ENCODE measurements around the gene GRM4.
"Not testable (repeated sequence)": the region's sequence is repeated elsewhere in the genome, so short reads cannot be mapped to it uniquely, and the experiment has no call there.

The GRM4 gene

DNA sequence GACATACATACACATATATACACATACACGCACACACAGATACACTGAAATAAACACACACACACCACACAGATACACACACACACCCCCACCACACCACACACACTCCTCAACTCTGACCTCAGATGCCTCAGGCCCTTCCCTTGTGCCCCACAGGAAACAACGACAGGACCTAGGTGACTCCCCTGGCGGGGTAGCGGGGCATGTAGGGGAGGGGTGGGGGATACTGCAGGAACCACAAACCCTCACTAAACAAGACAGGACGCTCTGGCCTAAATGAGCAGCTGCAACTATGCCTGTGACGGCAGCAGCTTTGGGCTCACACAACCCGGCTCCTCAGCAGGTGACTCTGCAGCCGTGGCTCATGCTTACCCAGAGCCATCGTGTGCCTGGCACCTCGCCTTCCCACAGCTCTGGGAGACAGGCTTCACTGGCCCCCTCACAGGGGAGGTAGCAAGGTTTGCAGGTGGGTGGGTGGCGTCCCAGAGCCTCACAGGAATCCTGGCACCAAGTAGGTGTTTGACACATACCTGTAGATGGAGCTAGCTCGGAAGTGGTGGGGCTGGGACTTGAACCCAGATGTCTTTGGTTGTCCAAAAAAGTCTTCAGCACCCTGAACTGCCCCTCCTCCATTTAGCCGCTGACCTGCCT, 100.8 kb downstream of the GRM4 start:
- TF ChIP-seq, protein P1, sequence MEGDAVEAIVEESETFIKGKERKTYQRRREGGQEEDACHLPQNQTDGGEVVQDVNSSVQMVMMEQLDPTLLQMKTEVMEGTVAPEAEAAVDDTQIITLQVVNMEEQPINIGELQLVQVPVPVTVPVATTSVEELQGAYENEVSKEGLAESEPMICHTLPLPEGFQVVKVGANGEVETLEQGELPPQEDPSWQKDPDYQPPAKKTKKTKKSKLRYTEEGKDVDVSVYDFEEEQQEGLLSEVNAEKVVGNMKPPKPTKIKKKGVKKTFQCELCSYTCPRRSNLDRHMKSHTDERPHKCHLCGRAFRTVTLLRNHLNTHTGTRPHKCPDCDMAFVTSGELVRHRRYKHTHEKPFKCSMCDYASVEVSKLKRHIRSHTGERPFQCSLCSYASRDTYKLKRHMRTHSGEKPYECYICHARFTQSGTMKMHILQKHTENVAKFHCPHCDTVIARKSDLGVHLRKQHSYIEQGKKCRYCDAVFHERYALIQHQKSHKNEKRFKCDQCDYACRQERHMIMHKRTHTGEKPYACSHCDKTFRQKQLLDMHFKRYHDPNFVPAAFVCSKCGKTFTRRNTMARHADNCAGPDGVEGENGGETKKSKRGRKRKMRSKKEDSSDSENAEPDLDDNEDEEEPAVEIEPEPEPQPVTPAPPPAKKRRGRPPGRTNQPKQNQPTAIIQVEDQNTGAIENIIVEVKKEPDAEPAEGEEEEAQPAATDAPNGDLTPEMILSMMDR (IDR thresholded peaks at IDR 0.05; ENCODE audit: low read length, missing control alignments): no peak
- no peak overlapping the region for H3K4me3 ChIP-seq (replicated peaks; ENCODE audit: low read depth, low read length)
- no peak for DNase-seq (ENCODE audit: low read depth)

DNA sequence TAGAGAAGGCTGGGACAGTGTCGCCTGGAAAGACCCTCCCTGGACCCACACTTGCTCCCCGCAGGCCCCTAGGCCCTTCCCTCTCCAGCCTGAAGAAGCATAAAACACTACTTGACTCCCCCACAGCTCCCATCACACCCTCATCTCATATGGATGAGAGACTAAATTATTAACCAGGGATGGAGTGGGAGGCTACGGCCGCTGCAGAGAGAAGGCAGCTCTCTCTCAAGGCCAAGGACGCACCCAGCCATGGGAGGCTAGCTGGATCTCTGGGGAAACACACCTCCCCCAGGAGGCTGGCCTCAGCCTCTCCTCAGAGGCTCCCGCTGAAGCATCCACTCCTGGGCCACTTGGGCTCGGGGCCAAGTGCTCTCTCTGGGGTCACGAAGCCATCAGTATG, 102.5 kb downstream of the GRM4 start:
- TF ChIP-seq, protein P1 (IDR thresholded peaks at IDR 0.05; ENCODE audit: low read length, missing control alignments): no peak
- DNase-seq (ENCODE audit: low read depth): no peak
- H3K4me3 ChIP-seq (replicated peaks; ENCODE audit: low read depth, low read length): no peak overlapping the region

DNA sequence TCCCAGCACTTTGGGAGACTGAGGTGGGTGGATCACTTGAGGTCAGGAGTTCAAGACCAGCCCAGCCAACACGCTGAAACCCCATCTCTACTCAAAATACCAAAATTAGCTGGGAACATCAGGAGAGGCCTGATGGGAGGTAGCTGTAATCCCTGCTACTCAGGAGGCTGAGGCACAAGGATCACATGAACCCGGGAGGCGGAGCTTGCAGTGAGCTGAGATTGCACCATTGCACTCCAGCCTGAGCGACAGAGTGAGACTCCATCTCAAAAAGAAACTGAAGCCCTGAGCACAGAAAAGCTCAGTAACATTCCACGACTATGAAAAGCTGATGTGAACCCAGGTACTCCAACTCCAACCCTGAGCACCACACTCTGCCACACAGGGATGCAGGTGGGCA, 103.9 kb downstream of the GRM4 start:
- DNase-seq (ENCODE audit: low read depth); H3K4me3 ChIP-seq (replicated peaks; ENCODE audit: low read depth, low read length): not testable (repeated sequence)

DNA sequence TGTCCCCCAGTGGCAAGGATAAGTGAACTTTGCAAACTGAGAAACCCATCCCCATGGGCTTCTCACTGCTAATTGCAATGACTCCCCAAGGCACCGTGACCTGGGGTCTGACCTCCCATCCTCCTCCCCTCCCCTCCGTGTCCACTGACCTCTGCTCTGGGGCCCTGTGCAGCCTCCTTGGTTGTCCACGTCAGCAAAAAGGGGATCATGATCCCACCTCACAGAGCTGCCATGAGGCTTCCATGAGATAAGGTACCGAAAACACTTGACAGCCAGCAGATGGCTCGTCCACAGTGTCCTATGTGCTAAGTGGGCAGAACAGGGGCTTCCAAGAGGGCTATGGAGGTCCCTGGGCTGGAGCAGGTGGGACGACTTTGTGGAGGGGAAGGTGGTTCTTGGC, 104.5 kb downstream of the GRM4 start:
- no peak for DNase-seq (ENCODE audit: low read depth)
- no peak overlapping the region for H3K4me3 ChIP-seq (replicated peaks; ENCODE audit: low read depth, low read length)
- TF ChIP-seq, protein P1 (IDR thresholded peaks at IDR 0.05; ENCODE audit: low read length, missing control alignments): no peak

DNA sequence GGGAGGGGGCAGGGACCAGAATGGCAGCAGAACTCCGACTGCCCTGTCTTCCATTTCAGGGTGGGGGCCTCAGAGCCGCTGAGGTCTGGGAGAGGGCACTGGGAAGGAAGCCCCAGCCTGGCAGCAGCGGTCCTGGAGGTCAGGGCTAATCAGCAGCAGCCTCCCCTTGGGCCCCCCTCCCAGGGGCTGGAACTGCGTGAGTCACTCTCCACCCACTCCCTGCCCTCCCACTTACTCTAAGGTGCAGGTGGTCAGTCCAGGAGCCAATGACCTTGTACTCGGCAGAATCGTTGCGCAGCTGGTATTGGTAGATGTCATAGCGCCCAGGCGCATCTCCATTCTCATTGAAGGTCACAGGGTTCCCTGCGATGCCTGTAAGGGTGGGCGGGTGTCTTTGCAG, 105.9 kb downstream of the GRM4 start:
- DNase-seq (ENCODE audit: low read depth): no peak
- no peak overlapping the region for H3K4me3 ChIP-seq (replicated peaks; ENCODE audit: low read depth, low read length)
- TF ChIP-seq, protein P1 (IDR thresholded peaks at IDR 0.05; ENCODE audit: low read length, missing control alignments): no peak

DNA sequence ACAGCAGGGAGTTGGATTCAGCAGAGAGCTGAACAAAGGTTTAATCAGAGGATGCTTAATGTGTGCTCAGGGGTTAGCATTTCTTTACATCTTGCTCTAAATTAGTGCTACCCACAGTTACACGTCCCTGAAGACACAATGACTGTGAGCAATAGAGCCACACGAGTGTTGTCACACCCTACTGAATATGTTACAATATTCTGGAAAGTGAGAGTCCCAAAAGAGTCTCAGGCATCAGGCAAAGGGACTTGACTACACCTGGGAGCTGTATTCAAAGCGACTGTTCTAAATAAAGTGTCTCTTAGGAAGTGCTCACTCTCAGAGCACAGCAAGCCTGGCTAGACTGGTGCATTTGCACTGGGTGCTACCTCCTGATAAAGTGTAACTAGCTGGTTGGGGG, 108.7 kb downstream of the GRM4 start:
- TF ChIP-seq, protein P1 (IDR thresholded peaks at IDR 0.05; ENCODE audit: low read length, missing control alignments): no peak
- no peak overlapping the region for H3K4me3 ChIP-seq (replicated peaks; ENCODE audit: low read depth, low read length)
- DNase-seq (ENCODE audit: low read depth): no peak

DNA sequence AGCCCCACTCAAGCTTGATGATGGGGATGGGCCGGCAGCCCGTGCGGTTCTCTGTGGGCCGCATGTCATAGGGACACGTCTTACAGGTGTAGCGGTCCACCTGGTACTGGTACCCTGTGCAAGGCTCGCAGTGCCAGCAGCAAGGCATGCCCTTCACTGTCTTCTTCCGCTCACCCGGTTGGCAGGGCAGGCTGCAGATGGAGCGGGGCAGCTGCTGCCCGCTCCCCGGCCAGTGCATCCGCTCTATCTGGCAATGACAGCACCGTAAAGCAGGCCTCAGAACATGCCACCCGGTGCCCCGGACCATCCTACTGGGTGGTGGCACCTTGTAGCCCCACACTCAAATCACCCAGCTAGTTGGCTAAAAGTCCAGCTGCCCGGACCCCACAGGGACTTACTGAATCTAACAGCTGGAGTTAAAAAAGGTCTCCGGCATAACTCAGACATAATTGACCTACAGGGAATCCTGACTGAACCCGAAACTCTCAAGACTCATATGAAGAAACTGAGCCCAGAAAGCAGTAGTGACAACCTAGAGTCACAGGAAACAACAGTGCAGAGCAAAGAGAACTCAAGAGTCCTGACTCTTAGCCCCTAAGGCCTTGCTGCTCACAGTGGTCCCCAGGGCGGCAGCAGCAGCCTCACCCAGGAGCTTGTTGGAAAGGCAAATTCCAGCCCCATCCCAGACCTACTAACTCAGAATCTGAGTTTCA, 109.4 kb downstream of the GRM4 start:
- TF ChIP-seq, protein P1 (IDR thresholded peaks at IDR 0.05; ENCODE audit: low read length, missing control alignments): no peak
- DNase-seq (ENCODE audit: low read depth): no peak
- H3K4me3 ChIP-seq (replicated peaks; ENCODE audit: low read depth, low read length): no peak overlapping the region
